ENCODE data around the gene CCDC50.

The CCDC50 gene

GRCh38 chr3:191366675-191367074 lies 37.5 kb downstream of the CCDC50 start:
- Histone ChIP-seq H3K27me3 (ENCODE audit: low read length) (no peaks in the 10 kb centered on the region), H3K36me3 (ENCODE audit: low read length) (no peaks in the 10 kb centered on the region), H3K4me2 (ENCODE audit: low read depth, low read length, poor library complexity, severe bottlenecking) (no peak overlapping the region), H3F3A (ENCODE audit: insufficient read depth) (no peaks in the 10 kb centered on the region), H3K9me3 (ENCODE audit: insufficient read depth, low read length) (no peaks in the 10 kb centered on the region), H3K4me3 (ENCODE audit: insufficient read depth, low read length, poor library complexity, severe bottlenecking) (no peak overlapping the region), H3K9me2 (replicated peaks; ENCODE audit: insufficient read depth, low read length) (no peaks in the 10 kb centered on the region), H2AFZ (ENCODE audit: low read depth, low read length, severe bottlenecking) (no peak overlapping the region), H3K79me2 (ENCODE audit: insufficient read depth, low read length) (no peaks in the 10 kb centered on the region), H3K27ac (ENCODE audit: low read depth, low read length) (no peak overlapping the region), H3K9ac (ENCODE audit: low read length) (no peak overlapping the region), H4K20me1 (ENCODE audit: low read depth, low read length) (no peaks in the 10 kb centered on the region)
- TF ChIP-seq EZH2phosphoT487 (conservative IDR thresholded peaks at IDR 0.05; ENCODE audit: low read length) (no peak), CTCF (IDR thresholded peaks at IDR 0.05; ENCODE audit: insufficient read depth, low read length, poor library complexity, severe bottlenecking) (no peak)

GRCh38 chr3:191368755-191369615 lies 39.8 kb downstream of the CCDC50 start:
- TF ChIP-seq EZH2phosphoT487 (conservative IDR thresholded peaks at IDR 0.05; ENCODE audit: low read length): no peak
- no peak for TF ChIP-seq CTCF (IDR thresholded peaks at IDR 0.05; ENCODE audit: insufficient read depth, low read length, poor library complexity, severe bottlenecking)

DNA sequence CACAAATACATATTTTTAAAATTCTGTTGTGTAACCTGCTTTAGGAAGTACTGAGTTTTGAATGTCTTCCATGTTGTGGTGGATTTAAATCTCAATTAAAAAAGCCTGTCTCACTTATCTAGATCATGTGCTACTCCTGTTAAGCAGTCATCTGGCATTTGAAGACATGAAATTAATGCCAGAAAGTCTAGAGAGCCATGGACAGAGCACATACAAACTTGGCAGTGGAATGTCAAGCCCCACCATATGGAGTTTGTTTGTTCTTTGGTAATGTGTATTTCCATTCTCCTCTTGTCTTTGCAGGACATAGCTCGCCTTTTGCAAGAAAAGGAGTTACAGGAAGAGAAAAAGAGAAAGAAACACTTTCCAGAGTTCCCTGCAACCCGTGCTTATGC lies 40.4 kb downstream of the CCDC50 start:
- Histone ChIP-seq H4K20me1 (ENCODE audit: low read depth, low read length) (no peaks in the 10 kb centered on the region), H3K4me3 (ENCODE audit: insufficient read depth, low read length, poor library complexity, severe bottlenecking) (no peak overlapping the region), H3K27ac (ENCODE audit: low read depth, low read length) (no peak overlapping the region), H3K9ac (ENCODE audit: low read length) (no peak overlapping the region), H2AFZ (ENCODE audit: low read depth, low read length, severe bottlenecking) (no peak overlapping the region), H3F3A (ENCODE audit: insufficient read depth) (no peaks in the 10 kb centered on the region), H3K9me3 (ENCODE audit: insufficient read depth, low read length) (no peaks in the 10 kb centered on the region), H3K9me2 (replicated peaks; ENCODE audit: insufficient read depth, low read length) (no peaks in the 10 kb centered on the region), H3K4me2 (ENCODE audit: low read depth, low read length, poor library complexity, severe bottlenecking) (no peak overlapping the region), H3K36me3 (ENCODE audit: low read length) (no peaks in the 10 kb centered on the region), H3K79me2 (ENCODE audit: insufficient read depth, low read length) (no peaks in the 10 kb centered on the region), H3K27me3 (ENCODE audit: low read length) (no peaks in the 10 kb centered on the region)
- TF ChIP-seq CTCF (IDR thresholded peaks at IDR 0.05; ENCODE audit: insufficient read depth, low read length, poor library complexity, severe bottlenecking) (no peak), EZH2phosphoT487 (conservative IDR thresholded peaks at IDR 0.05; ENCODE audit: low read length) (no peak)

More at GRCh38 chr3:191368755-191369615, 39.8 kb downstream of the CCDC50 start:
- Histone ChIP-seq H3K9me2 (replicated peaks; ENCODE audit: insufficient read depth, low read length) (no peaks in the 10 kb centered on the region), H3K27ac (ENCODE audit: low read depth, low read length) (no peak overlapping the region), H3K4me3 (ENCODE audit: insufficient read depth, low read length, poor library complexity, severe bottlenecking) (no peak overlapping the region), H2AFZ (ENCODE audit: low read depth, low read length, severe bottlenecking) (no peak overlapping the region), H3K36me3 (ENCODE audit: low read length) (no peaks in the 10 kb centered on the region), H3F3A (ENCODE audit: insufficient read depth) (no peaks in the 10 kb centered on the region), H3K79me2 (ENCODE audit: insufficient read depth, low read length) (no peaks in the 10 kb centered on the region), H3K4me2 (ENCODE audit: low read depth, low read length, poor library complexity, severe bottlenecking) (no peak overlapping the region), H3K9me3 (ENCODE audit: insufficient read depth, low read length) (no peaks in the 10 kb centered on the region), H3K9ac (ENCODE audit: low read length) (no peak overlapping the region), H4K20me1 (ENCODE audit: low read depth, low read length) (no peaks in the 10 kb centered on the region), H3K27me3 (ENCODE audit: low read length) (no peaks in the 10 kb centered on the region)

Data from SU-DHL-6 (cell line).